ENCODE results near the gene TNP1. TPM values are rescaled to one million over a fixed set of nuclear protein-coding genes. Genes with fewer than 3 reads are reported as not detected.
A peak's percentile ranks its signal among the peaks of the same experiment; 100 is the strongest.

TNP1 gene, protein sequence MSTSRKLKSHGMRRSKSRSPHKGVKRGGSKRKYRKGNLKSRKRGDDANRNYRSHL
- not detected for total RNA-seq (2021; fragmentation: NEBNext Ultra II Directional; extraction: Animal tissue kit (Norgen Biotek cat#: 25700))
- long read RNA-seq = 0 reads

- no peak for DNase-seq
- no peaks in the 10 kb centered on the region for H3K9me3 Mint-ChIP-seq
- no peak within 1 kb of the TSS for H3K4me3 Mint-ChIP-seq
- no peak within 1 kb of the TSS for H3K27ac Mint-ChIP-seq
- TF ChIP-seq, protein P1, sequence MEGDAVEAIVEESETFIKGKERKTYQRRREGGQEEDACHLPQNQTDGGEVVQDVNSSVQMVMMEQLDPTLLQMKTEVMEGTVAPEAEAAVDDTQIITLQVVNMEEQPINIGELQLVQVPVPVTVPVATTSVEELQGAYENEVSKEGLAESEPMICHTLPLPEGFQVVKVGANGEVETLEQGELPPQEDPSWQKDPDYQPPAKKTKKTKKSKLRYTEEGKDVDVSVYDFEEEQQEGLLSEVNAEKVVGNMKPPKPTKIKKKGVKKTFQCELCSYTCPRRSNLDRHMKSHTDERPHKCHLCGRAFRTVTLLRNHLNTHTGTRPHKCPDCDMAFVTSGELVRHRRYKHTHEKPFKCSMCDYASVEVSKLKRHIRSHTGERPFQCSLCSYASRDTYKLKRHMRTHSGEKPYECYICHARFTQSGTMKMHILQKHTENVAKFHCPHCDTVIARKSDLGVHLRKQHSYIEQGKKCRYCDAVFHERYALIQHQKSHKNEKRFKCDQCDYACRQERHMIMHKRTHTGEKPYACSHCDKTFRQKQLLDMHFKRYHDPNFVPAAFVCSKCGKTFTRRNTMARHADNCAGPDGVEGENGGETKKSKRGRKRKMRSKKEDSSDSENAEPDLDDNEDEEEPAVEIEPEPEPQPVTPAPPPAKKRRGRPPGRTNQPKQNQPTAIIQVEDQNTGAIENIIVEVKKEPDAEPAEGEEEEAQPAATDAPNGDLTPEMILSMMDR (IDR thresholded peaks at IDR 0.05) = no peak
- H3K4me1 Mint-ChIP-seq (ENCODE audit: low read depth) = peaks cover 35% of the 10 kb centered on the region
- peaks cover 18% of the 10 kb centered on the region for H3K27me3 Mint-ChIP-seq (ENCODE audit: insufficient read depth)
- H3K36me3 Mint-ChIP-seq (ENCODE audit: low read depth) = no peaks in the 10 kb centered on the region
Observed at GRCh38 chr2:216859944-216860343, at the start of gene TNP1. TNP1 (minus strand) TSS chr2:216860064; CDS start chr2:216860034, 30 bp downstream.

- no peaks in the 10 kb centered on the region for H3K36me3 Mint-ChIP-seq (ENCODE audit: low read depth)
- no peak overlapping the region for H3K4me3 Mint-ChIP-seq
- DNase-seq = no peak
- peaks cover 4% of the 10 kb centered on the region; the same call in 1 of the 2 replicates for H3K9me3 Mint-ChIP-seq
- TF ChIP-seq, protein P1 (IDR thresholded peaks at IDR 0.05) = no peak
- H3K27ac Mint-ChIP-seq = no peak overlapping the region
- H3K27me3 Mint-ChIP-seq (ENCODE audit: insufficient read depth) = peaks cover 13% of the 10 kb centered on the region
- peaks cover 6% of the 10 kb centered on the region; the same call in 1 of the 2 replicates for H3K4me1 Mint-ChIP-seq (ENCODE audit: low read depth)
Observed at GRCh38 chr2:216908300-216908699, 48.4 kb upstream of the TNP1 start.

DNA sequence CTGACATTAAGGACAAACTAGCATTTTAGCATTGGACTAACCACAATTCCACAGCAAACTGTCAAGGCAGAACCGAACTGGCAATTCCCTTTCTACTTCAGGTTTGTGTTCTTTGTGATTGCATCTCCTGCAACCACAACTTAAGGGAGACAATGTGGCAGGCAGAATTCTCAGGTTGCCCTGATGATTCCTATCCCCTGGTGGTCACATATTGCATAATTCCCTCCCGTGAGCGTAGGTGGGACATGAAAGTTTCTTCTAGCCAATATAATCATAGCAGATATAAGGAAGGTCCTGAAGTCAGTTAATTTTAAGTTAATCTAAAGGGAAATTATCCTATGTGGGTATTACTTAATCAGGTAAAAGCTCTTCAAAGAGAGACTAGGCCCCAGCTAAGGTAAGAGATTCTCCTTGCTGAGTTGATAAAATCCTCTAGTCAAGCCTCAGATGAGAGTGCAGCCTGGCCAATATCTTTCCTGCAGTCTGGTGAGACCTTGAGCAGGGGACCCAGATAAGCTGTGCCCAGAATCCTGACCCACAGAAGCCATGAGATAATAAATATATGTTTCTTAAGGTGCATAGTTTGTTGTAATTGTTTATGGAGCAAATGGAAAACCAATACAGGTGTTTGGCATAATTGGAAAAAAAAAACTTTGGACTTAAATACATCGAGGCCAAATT, 45.9 kb upstream of the TNP1 start:
- H3K4me1 Mint-ChIP-seq (ENCODE audit: low read depth) = no peaks in the 10 kb centered on the region
- H3K4me3 Mint-ChIP-seq = no peak overlapping the region
- DNase-seq = no peak
- TF ChIP-seq, protein P1 (IDR thresholded peaks at IDR 0.05) = peak; percentile 36
- peaks cover 10% of the 10 kb centered on the region for H3K27me3 Mint-ChIP-seq (ENCODE audit: insufficient read depth)
- no peak overlapping the region for H3K27ac Mint-ChIP-seq
- no peaks in the 10 kb centered on the region for H3K36me3 Mint-ChIP-seq (ENCODE audit: low read depth)
- peaks cover 13% of the 10 kb centered on the region for H3K9me3 Mint-ChIP-seq

DNA sequence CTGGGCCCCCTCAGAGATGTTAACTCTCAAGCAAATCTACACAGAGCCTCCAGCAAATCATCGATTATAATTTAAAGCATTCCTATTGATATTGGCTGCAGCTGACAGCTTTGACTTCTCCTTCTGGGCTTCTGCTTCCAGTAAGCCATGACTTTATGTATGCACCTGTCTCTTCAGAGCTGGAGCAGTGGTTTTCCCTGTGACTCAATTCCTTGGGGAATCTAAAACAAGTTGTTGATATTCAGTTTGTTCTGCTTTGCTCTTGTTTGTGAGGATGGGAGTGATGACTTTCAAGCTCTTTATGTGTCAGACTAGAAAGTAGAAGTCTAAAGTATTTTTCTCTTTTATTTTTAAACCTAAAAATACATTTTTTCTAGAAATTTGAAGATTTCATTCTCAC, 45.1 kb upstream of the TNP1 start:
- Mint-ChIP-seq H3K27me3 (ENCODE audit: insufficient read depth) (peaks cover 11% of the 10 kb centered on the region), H3K27ac (no peak overlapping the region), H3K36me3 (ENCODE audit: low read depth) (no peaks in the 10 kb centered on the region), H3K4me1 (ENCODE audit: low read depth) (no peaks in the 10 kb centered on the region), H3K9me3 (peaks cover 13% of the 10 kb centered on the region), H3K4me3 (no peak overlapping the region)
- TF ChIP-seq, protein P1 (IDR thresholded peaks at IDR 0.05) = no peak
- DNase-seq = no peak

GRCh38 chr2:216904554-216904953, 44.7 kb upstream of the TNP1 start:
- TF ChIP-seq, protein P1 (IDR thresholded peaks at IDR 0.05) = no peak

More at GRCh38 chr2:216904554-216904953, 44.7 kb upstream of the TNP1 start:
- H3K4me3 Mint-ChIP-seq = no peak overlapping the region
- H3K27ac Mint-ChIP-seq = no peak overlapping the region
- H3K36me3 Mint-ChIP-seq (ENCODE audit: low read depth) = no peaks in the 10 kb centered on the region
- peaks cover 13% of the 10 kb centered on the region for H3K9me3 Mint-ChIP-seq
- DNase-seq = no peak
- peaks cover 12% of the 10 kb centered on the region for H3K27me3 Mint-ChIP-seq (ENCODE audit: insufficient read depth)
- H3K4me1 Mint-ChIP-seq (ENCODE audit: low read depth) = no peaks in the 10 kb centered on the region
